ENCODE measurements around the gene CC2D2A. TPM values are rescaled to one million over a fixed set of nuclear protein-coding genes. Genes with fewer than 3 reads are reported as not detected.

CC2D2A gene
- total RNA-seq, 1 donor from 2014 or later = 14.0 TPM

GRCh38 chr4:15481961-15482745 lies 12.5 kb downstream of the CC2D2A start:
- no peak overlapping the region for H2AFZ ChIP-seq (ENCODE audit: low read depth, low read length)
- no peaks in the 10 kb centered on the region for H3K27me3 ChIP-seq (ENCODE audit: insufficient read depth, low read length)
- no peak for FAIRE-seq
- Mint-ChIP-seq H3K27ac (ENCODE audit: unreplicated experiment) (no peak overlapping the region), H3K4me3 (ENCODE audit: unreplicated experiment) (no peak overlapping the region), H3K9me3 (ENCODE audit: unreplicated experiment) (peaks cover 13% of the 10 kb centered on the region), H3K36me3 (ENCODE audit: low read depth, unreplicated experiment) (peaks cover 30% of the 10 kb centered on the region), H3K4me1 (ENCODE audit: low read depth, unreplicated experiment) (peaks cover 14% of the 10 kb centered on the region), H3K27me3 (ENCODE audit: low read depth, unreplicated experiment) (no peaks in the 10 kb centered on the region)
- H3K4me2 ChIP-seq (ENCODE audit: low read length) = no peak overlapping the region
- H3K4me1 ChIP-seq (ENCODE audit: insufficient read depth, low read length) = peaks cover 14% of the 10 kb centered on the region
- H3K36me3 ChIP-seq (ENCODE audit: insufficient read depth, low read length) = peaks cover 2% of the 10 kb centered on the region
- H3K27ac ChIP-seq (ENCODE audit: low read depth, low read length) = no peak overlapping the region
- DNase-seq (ENCODE audit: low read depth) = no peak
- no peaks in the 10 kb centered on the region for H3K9me3 ChIP-seq (ENCODE audit: insufficient read depth, low read depth, low read length)
- H3K9ac ChIP-seq (ENCODE audit: low read length) = no peak overlapping the region
- H4K20me1 ChIP-seq (ENCODE audit: insufficient read depth, low read length) = no peaks in the 10 kb centered on the region
- no peak overlapping the region for H3K4me3 ChIP-seq (ENCODE audit: insufficient read depth, low read depth, low read length)
- peaks cover 14% of the 10 kb centered on the region for H3K79me2 ChIP-seq (ENCODE audit: insufficient read depth, low read length)
- TF ChIP-seq EZH2 (IDR thresholded peaks at IDR 0.05; ENCODE audit: insufficient read depth, low read length) = no peak
- TF ChIP-seq, protein P1, sequence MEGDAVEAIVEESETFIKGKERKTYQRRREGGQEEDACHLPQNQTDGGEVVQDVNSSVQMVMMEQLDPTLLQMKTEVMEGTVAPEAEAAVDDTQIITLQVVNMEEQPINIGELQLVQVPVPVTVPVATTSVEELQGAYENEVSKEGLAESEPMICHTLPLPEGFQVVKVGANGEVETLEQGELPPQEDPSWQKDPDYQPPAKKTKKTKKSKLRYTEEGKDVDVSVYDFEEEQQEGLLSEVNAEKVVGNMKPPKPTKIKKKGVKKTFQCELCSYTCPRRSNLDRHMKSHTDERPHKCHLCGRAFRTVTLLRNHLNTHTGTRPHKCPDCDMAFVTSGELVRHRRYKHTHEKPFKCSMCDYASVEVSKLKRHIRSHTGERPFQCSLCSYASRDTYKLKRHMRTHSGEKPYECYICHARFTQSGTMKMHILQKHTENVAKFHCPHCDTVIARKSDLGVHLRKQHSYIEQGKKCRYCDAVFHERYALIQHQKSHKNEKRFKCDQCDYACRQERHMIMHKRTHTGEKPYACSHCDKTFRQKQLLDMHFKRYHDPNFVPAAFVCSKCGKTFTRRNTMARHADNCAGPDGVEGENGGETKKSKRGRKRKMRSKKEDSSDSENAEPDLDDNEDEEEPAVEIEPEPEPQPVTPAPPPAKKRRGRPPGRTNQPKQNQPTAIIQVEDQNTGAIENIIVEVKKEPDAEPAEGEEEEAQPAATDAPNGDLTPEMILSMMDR (IDR thresholded peaks at IDR 0.05; ENCODE audit: insufficient read depth, low read depth, low read length) = no peak

GRCh38 chr4:15482842-15483241 lies 13.2 kb downstream of the CC2D2A start:
- no peak overlapping the region for H3K27ac ChIP-seq (ENCODE audit: low read depth, low read length)
- H3K79me2 ChIP-seq (ENCODE audit: insufficient read depth, low read length) = peaks cover 14% of the 10 kb centered on the region
- H3K36me3 ChIP-seq (ENCODE audit: insufficient read depth, low read length) = peaks cover 2% of the 10 kb centered on the region
- H3K4me2 ChIP-seq (ENCODE audit: low read length) = no peak overlapping the region
- Mint-ChIP-seq H3K4me1 (ENCODE audit: low read depth, unreplicated experiment) (peaks cover 14% of the 10 kb centered on the region), H3K36me3 (ENCODE audit: low read depth, unreplicated experiment) (peaks cover 31% of the 10 kb centered on the region), H3K4me3 (ENCODE audit: unreplicated experiment) (no peak overlapping the region), H3K27me3 (ENCODE audit: low read depth, unreplicated experiment) (no peaks in the 10 kb centered on the region), H3K9me3 (ENCODE audit: unreplicated experiment) (peaks cover 13% of the 10 kb centered on the region), H3K27ac (ENCODE audit: unreplicated experiment) (no peak overlapping the region)
- H3K9ac ChIP-seq (ENCODE audit: low read length) = no peak overlapping the region
- FAIRE-seq (no peak), DNase-seq (ENCODE audit: low read depth) (no peak)
- peaks cover 14% of the 10 kb centered on the region for H3K4me1 ChIP-seq (ENCODE audit: insufficient read depth, low read length)
- no peaks in the 10 kb centered on the region for H3K27me3 ChIP-seq (ENCODE audit: insufficient read depth, low read length)
- no peak overlapping the region for H3K4me3 ChIP-seq (ENCODE audit: insufficient read depth, low read depth, low read length)
- H4K20me1 ChIP-seq (ENCODE audit: insufficient read depth, low read length) = no peaks in the 10 kb centered on the region
- no peak overlapping the region for H2AFZ ChIP-seq (ENCODE audit: low read depth, low read length)
- TF ChIP-seq EZH2 (IDR thresholded peaks at IDR 0.05; ENCODE audit: insufficient read depth, low read length) = no peak
- TF ChIP-seq, protein P1 (IDR thresholded peaks at IDR 0.05; ENCODE audit: insufficient read depth, low read depth, low read length) = no peak
- no peaks in the 10 kb centered on the region for H3K9me3 ChIP-seq (ENCODE audit: insufficient read depth, low read depth, low read length)

GRCh38 chr4:15488136-15488535 lies 18.5 kb downstream of the CC2D2A start:
- TF ChIP-seq, protein P1 (IDR thresholded peaks at IDR 0.05; ENCODE audit: insufficient read depth, low read depth, low read length) = no peak
- TF ChIP-seq EZH2 (IDR thresholded peaks at IDR 0.05; ENCODE audit: insufficient read depth, low read length) = no peak
- Histone ChIP-seq H3K9ac (ENCODE audit: low read length) (no peak overlapping the region), H2AFZ (ENCODE audit: low read depth, low read length) (no peak overlapping the region), H3K4me2 (ENCODE audit: low read length) (no peak overlapping the region), H3K4me3 (ENCODE audit: insufficient read depth, low read depth, low read length) (no peak overlapping the region), H3K36me3 (ENCODE audit: insufficient read depth, low read length) (no peaks in the 10 kb centered on the region), H3K27ac (ENCODE audit: low read depth, low read length) (no peak overlapping the region), H3K9me3 (ENCODE audit: insufficient read depth, low read depth, low read length) (no peaks in the 10 kb centered on the region), H4K20me1 (ENCODE audit: insufficient read depth, low read length) (no peaks in the 10 kb centered on the region), H3K27me3 (ENCODE audit: insufficient read depth, low read length) (no peaks in the 10 kb centered on the region), H3K79me2 (ENCODE audit: insufficient read depth, low read length) (peaks cover 20% of the 10 kb centered on the region), H3K4me1 (ENCODE audit: insufficient read depth, low read length) (no peaks in the 10 kb centered on the region)
- Mint-ChIP-seq H3K36me3 (ENCODE audit: low read depth, unreplicated experiment) (peaks cover 39% of the 10 kb centered on the region), H3K27me3 (ENCODE audit: low read depth, unreplicated experiment) (no peaks in the 10 kb centered on the region), H3K27ac (ENCODE audit: unreplicated experiment) (no peak overlapping the region), H3K4me3 (ENCODE audit: unreplicated experiment) (no peak overlapping the region), H3K4me1 (ENCODE audit: low read depth, unreplicated experiment) (peaks cover under 1% of the 10 kb centered on the region), H3K9me3 (ENCODE audit: unreplicated experiment) (peaks cover 18% of the 10 kb centered on the region)
- DNase-seq (ENCODE audit: low read depth) (no peak), FAIRE-seq (no peak)

All from astrocyte (in vitro differentiated cells and primary cell).